ENCODE measurements around the gene RSAD2. TPM values are rescaled to one million over a fixed set of nuclear protein-coding genes. Genes with fewer than 3 reads are reported as not detected.

Gene RSAD2
- total and polyA plus RNA-seq, 9 of the 15 experiments (the other 6 are each of a cell fraction or from before 2014, with no cell fraction given), result 0.15 to 1.4 (median 0.28) TPM

DNA sequence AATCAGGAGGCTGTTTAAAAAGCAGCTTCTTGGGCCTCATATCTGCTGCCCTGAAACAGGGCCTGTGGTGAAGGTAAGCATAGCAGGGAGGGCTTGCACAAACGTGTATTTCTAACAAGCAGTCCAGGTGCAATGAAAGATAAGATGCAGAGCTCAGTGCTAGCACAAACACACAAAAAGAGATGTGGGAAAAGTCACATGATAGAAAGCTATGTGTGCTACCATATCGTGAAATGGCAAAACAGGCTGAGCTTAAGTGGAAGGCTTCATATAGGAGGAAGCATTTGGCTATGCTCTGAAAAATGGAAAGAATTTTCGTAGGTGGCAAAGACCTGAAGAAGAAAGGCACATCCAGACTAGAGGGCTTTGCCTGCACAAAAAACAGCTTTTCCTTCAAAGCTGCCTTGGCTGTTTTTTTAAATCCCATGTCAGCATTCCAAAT, 10.2 kb downstream of the RSAD2 start (continued):
- TF ChIP-seq, protein P1, sequence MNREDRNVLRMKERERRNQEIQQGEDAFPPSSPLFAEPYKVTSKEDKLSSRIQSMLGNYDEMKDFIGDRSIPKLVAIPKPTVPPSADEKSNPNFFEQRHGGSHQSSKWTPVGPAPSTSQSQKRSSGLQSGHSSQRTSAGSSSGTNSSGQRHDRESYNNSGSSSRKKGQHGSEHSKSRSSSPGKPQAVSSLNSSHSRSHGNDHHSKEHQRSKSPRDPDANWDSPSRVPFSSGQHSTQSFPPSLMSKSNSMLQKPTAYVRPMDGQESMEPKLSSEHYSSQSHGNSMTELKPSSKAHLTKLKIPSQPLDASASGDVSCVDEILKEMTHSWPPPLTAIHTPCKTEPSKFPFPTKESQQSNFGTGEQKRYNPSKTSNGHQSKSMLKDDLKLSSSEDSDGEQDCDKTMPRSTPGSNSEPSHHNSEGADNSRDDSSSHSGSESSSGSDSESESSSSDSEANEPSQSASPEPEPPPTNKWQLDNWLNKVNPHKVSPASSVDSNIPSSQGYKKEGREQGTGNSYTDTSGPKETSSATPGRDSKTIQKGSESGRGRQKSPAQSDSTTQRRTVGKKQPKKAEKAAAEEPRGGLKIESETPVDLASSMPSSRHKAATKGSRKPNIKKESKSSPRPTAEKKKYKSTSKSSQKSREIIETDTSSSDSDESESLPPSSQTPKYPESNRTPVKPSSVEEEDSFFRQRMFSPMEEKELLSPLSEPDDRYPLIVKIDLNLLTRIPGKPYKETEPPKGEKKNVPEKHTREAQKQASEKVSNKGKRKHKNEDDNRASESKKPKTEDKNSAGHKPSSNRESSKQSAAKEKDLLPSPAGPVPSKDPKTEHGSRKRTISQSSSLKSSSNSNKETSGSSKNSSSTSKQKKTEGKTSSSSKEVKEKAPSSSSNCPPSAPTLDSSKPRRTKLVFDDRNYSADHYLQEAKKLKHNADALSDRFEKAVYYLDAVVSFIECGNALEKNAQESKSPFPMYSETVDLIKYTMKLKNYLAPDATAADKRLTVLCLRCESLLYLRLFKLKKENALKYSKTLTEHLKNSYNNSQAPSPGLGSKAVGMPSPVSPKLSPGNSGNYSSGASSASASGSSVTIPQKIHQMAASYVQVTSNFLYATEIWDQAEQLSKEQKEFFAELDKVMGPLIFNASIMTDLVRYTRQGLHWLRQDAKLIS (CRISPR knock-in tag; IDR thresholded peaks at IDR 0.05), result no peak
- TF ChIP-seq TGIF2 (CRISPR knock-in tag; IDR thresholded peaks at IDR 0.05) (no peak), ESRRA (IDR thresholded peaks at IDR 0.05; ENCODE audit: borderline replicate concordance, low read depth) (peak; percentile 25; the same call in 1 of the 2 replicates), TRIM28 (IDR thresholded peaks at IDR 0.05) (no peak), SP1 (CRISPR knock-in tag; IDR thresholded peaks at IDR 0.05) (no peak), RAD21 (CRISPR knock-in tag; conservative IDR thresholded peaks at IDR 0.05 in 1 of 2, IDR thresholded peaks at IDR 0.05 in 1 of 2) (peak in 1 of 2 experiments; percentile 17; a peak in 1 of 4 replicates), TARDBP (IDR thresholded peaks at IDR 0.05) (0 out of 2 replicates have a peak, but pooled peaks have one; percentile 36), HEY1 (CRISPR knock-in tag; IDR thresholded peaks at IDR 0.05; ENCODE audit: borderline replicate concordance) (no peak), RBM17 (IDR thresholded peaks at IDR 0.05; ENCODE audit: borderline replicate concordance, low read depth, low read length) (no peak), NFIX (CRISPR knock-in tag; IDR thresholded peaks at IDR 0.05; ENCODE audit: low read depth) (no peak), NCOA1 (IDR thresholded peaks at IDR 0.05; ENCODE audit: low read depth) (peak; percentile 48; the same call in 1 of the 2 replicates), ZFPM2 (CRISPR knock-in tag; IDR thresholded peaks at IDR 0.05) (no peak), RBM34 (IDR thresholded peaks at IDR 0.05; ENCODE audit: borderline replicate concordance, insufficient read depth, low read length) (no peak), ZC3H8 (IDR thresholded peaks at IDR 0.05) (no peak), BRD9 (IDR thresholded peaks at IDR 0.05; ENCODE audit: low read depth, partially characterized antibody) (no peak), ZEB2 (IDR thresholded peaks at IDR 0.05) (peak; percentile 96), TEAD1 (CRISPR knock-in tag; IDR thresholded peaks at IDR 0.05) (peak; percentile 26 to 81; a peak in 3 of 4 replicates), ZKSCAN3 (CRISPR knock-in tag; IDR thresholded peaks at IDR 0.05) (no peak), CHD2 (IDR thresholded peaks at IDR 0.05; ENCODE audit: low read depth, low read length) (no peak)
- TF ChIP-seq, protein P2, sequence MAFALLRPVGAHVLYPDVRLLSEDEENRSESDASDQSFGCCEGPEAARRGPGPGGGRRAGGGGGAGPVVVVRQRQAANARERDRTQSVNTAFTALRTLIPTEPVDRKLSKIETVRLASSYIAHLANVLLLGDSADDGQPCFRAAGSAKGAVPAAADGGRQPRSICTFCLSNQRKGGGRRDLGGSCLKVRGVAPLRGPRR (CRISPR knock-in tag; IDR thresholded peaks at IDR 0.05), result 0 out of 2 replicates have a peak, but pooled peaks have one; percentile 38
- TF ChIP-seq, protein P3, sequence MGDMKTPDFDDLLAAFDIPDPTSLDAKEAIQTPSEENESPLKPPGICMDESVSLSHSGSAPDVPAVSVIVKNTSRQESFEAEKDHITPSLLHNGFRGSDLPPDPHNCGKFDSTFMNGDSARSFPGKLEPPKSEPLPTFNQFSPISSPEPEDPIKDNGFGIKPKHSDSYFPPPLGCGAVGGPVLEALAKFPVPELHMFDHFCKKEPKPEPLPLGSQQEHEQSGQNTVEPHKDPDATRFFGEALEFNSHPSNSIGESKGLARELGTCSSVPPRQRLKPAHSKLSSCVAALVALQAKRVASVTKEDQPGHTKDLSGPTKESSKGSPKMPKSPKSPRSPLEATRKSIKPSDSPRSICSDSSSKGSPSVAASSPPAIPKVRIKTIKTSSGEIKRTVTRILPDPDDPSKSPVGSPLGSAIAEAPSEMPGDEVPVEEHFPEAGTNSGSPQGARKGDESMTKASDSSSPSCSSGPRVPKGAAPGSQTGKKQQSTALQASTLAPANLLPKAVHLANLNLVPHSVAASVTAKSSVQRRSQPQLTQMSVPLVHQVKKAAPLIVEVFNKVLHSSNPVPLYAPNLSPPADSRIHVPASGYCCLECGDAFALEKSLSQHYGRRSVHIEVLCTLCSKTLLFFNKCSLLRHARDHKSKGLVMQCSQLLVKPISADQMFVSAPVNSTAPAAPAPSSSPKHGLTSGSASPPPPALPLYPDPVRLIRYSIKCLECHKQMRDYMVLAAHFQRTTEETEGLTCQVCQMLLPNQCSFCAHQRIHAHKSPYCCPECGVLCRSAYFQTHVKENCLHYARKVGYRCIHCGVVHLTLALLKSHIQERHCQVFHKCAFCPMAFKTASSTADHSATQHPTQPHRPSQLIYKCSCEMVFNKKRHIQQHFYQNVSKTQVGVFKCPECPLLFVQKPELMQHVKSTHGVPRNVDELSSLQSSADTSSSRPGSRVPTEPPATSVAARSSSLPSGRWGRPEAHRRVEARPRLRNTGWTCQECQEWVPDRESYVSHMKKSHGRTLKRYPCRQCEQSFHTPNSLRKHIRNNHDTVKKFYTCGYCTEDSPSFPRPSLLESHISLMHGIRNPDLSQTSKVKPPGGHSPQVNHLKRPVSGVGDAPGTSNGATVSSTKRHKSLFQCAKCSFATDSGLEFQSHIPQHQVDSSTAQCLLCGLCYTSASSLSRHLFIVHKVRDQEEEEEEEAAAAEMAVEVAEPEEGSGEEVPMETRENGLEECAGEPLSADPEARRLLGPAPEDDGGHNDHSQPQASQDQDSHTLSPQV (IDR thresholded peaks at IDR 0.05), result peak; percentile 44; the same call in 1 of the 2 replicates
